K562 (cell line): ENCODE results near the gene PHF11. TPM values are rescaled to one million over a fixed set of nuclear protein-coding genes. Genes with fewer than 3 reads are reported as not detected.

Source experiments
- BMI1 ChIP-seq: fragments of 150-350 bp; IDR thresholded peaks from 2 replicates; pipeline ENCODE4 v1.6.1; 2014; ENCODE audit warnings: low read length
- CCNT2 ChIP-seq: IDR thresholded peaks from 2 replicates; pipeline ENCODE4 v1.6.1; 2011; ENCODE audit warnings: borderline replicate concordance, low read depth, mild to moderate bottlenecking, moderate library complexity, mixed read lengths, low read length; ENCODE audit not compliant: insufficient read length; ENCODE audit errors: extremely low read depth
- DNMT1 ChIP-seq: fragments of 450-650 bp; IDR thresholded peaks from 2 replicates; pipeline ENCODE4 v1.6.1; 2016; ENCODE audit warnings: antibody characterized with exemption, mild to moderate bottlenecking
- FIP1L1 ChIP-seq: fragments of 200-400 bp; formaldehyde crosslinking; IDR thresholded peaks from 2 replicates; pipeline ENCODE4 v1.6.1; 2018; ENCODE audit warnings: mild to moderate bottlenecking, low read depth, low read length; ENCODE audit not compliant: poor library complexity, severe bottlenecking
- GABPA ChIP-seq: fragments of 200-800 bp; sonication (Bioruptor generic); conservative IDR thresholded peaks from 2 replicates; pipeline ENCODE4 v1.6.1; 2016; ENCODE audit warnings: low read depth, missing genetic modification characterization, missing compliant biosample characterization
- KDM5B ChIP-seq: fragments of 200-600 bp; sonication (generic); IDR thresholded peaks from 2 replicates; pipeline ENCODE4 v1.6.1; 2012; ENCODE audit warnings: low read depth, mild to moderate bottlenecking, moderate library complexity, low read length, control low read depth, inconsistent platforms; ENCODE audit not compliant: insufficient replicate concordance
- KLF10 ChIP-seq: fragments of 250-450 bp; sonication (Bioruptor Pico); IDR thresholded peaks from 2 replicates; pipeline ENCODE4 v1.6.1; 2021; ENCODE audit warnings: matching md5 sums
- NCOA2 ChIP-seq, 2 experiments: fragments of 450-650 bp; IDR thresholded peaks; 2 replicates each; pipeline ENCODE4 v1.6.1; 2018; ENCODE audit warnings: mild to moderate bottlenecking in 2 of 2, moderate library complexity in 1 of 2; ENCODE audit not compliant: partially characterized antibody in 2 of 2
- POLR2AphosphoS5 ChIP-seq: IDR thresholded peaks from 2 replicates; pipeline ENCODE4 v1.6.1; 2011; ENCODE audit warnings: mild to moderate bottlenecking, low read depth, low read length, moderate library complexity; ENCODE audit not compliant: control insufficient read depth, insufficient read depth
- RCOR1 ChIP-seq, 2 experiments: IDR thresholded peaks; 2 replicates each; pipeline ENCODE4 v1.6.1; 2012; ENCODE audit warnings: low read depth in 2 of 2, low read length in 2 of 2, borderline replicate concordance in 1 of 2, improper control_type of control experiment in 1 of 2
- SMAD4 ChIP-seq: fragments of 250-450 bp; sonication (Bioruptor Pico); conservative IDR thresholded peaks from 2 replicates; pipeline ENCODE4 v1.8.0; 2021; ENCODE audit warnings: inconsistent platforms, mild to moderate bottlenecking, moderate library complexity
- polyA plus RNA-seq, 8 experiments: library from polyadenylated mRNA; depleted of rRNA in 4 of 8; stranded (reverse) in 5 of 8; unstranded in 3 of 8; fragments of >200 nt; fragmentation: Nextera tagmentation in 2 of 8; fragmentation: Illumina TruSeq in 1 of 8; extraction: Ambion mirVana in 2 of 8; extraction: Trizol in 1 of 8; gene quantifications; 2 replicates each; pipeline versions ENCODE4 v1.2.1 to v1.2.3, GENCODE V29; 2011 to 2014; ENCODE audit warnings: inconsistent platforms in 1 of 8, missing spikeins in 1 of 8
- total RNA-seq, 7 experiments: library from RNA; depleted of rRNA in 6 of 7; stranded (reverse); fragments of >200 nt in 6 of 7; fragmentation: Illumina TruSeq in 2 of 7; extraction: Trizol in 2 of 7; gene quantifications; 2 replicates each; pipeline versions ENCODE4 v1.2.1 to v1.2.3, GENCODE V29; 2011 to 2021; ENCODE audit warnings: low replicate concordance in 1 of 7
- TF ChIP-seq, protein P1 (sequence below): sonication (generic); formaldehyde crosslinking; IDR thresholded peaks from 2 replicates; pipeline ENCODE4 v1.8.0; 2022; ENCODE audit warnings: mild to moderate bottlenecking, missing genetic modification reagents
- TF ChIP-seq, protein P2 (sequence below): fragments of 450-650 bp; IDR thresholded peaks from 2 replicates; pipeline ENCODE4 v1.6.1; 2016; ENCODE audit warnings: missing biosample characterization, missing genetic modification characterization
- TF ChIP-seq, protein P3 (sequence below): sonication (generic); formaldehyde crosslinking; IDR thresholded peaks from 2 replicates; pipeline ENCODE4 v1.9.0; 2022; ENCODE audit warnings: mild to moderate bottlenecking, missing genetic modification reagents
- TF ChIP-seq, protein P4 (sequence below): sonication (generic); formaldehyde crosslinking; IDR thresholded peaks from 2 replicates; pipeline ENCODE4 v1.8.0; 2022; ENCODE audit warnings: mild to moderate bottlenecking, missing genetic modification reagents

The PHF11 gene
- total and polyA plus RNA-seq, 9 of the 15 experiments (the other 6 are each of a cell fraction or from before 2014, with no cell fraction given): 1.9 to 7.0 (median 5.3) TPM

DNA sequence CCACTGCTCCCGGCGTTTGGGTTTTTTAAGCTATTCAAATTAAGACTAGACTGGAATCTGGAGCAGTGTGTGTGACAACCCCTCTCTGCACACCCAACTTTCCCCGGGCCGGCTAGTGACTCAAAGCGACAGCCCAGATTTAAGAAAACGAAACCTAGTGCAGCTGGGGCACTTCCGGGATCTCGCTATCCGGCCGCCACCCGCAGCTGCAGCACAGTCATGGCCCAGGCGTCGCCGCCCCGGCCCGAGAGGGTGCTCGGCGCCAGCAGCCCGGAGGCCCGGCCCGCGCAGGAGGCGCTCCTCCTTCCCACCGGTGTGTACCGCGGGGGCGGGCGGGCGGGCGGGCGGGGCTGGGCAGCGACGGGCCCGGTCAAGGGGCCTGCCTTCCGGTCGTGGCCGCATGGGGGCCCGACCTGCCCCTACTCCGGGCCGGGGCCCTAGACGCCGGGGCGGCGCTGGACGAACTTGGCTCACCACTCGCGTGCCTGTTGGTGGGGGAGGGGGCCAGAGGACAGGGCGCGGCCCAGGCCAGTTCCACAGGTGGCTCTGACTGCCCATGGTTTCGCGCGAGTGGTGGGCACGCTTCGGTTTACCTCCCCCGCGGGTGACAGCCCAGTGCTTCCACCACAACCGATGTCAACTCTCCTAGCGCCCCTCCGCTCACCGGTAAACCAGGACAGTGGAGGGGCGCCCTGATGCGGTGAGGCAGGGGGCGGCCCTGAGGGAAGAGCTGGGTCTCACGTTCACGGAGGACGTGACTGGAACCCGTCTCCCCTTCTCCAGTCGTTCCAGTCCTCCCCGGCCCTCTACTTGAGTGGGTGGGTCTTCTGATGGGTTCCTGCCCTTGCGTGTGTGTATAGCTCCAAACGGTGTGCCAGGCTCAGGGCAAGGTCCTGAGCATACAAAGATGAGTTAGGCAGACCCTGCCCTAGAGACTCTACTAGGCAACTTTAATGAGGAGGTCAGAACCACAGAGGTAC is at the start of gene PHF11 (continued):
- TF ChIP-seq, protein P1, sequence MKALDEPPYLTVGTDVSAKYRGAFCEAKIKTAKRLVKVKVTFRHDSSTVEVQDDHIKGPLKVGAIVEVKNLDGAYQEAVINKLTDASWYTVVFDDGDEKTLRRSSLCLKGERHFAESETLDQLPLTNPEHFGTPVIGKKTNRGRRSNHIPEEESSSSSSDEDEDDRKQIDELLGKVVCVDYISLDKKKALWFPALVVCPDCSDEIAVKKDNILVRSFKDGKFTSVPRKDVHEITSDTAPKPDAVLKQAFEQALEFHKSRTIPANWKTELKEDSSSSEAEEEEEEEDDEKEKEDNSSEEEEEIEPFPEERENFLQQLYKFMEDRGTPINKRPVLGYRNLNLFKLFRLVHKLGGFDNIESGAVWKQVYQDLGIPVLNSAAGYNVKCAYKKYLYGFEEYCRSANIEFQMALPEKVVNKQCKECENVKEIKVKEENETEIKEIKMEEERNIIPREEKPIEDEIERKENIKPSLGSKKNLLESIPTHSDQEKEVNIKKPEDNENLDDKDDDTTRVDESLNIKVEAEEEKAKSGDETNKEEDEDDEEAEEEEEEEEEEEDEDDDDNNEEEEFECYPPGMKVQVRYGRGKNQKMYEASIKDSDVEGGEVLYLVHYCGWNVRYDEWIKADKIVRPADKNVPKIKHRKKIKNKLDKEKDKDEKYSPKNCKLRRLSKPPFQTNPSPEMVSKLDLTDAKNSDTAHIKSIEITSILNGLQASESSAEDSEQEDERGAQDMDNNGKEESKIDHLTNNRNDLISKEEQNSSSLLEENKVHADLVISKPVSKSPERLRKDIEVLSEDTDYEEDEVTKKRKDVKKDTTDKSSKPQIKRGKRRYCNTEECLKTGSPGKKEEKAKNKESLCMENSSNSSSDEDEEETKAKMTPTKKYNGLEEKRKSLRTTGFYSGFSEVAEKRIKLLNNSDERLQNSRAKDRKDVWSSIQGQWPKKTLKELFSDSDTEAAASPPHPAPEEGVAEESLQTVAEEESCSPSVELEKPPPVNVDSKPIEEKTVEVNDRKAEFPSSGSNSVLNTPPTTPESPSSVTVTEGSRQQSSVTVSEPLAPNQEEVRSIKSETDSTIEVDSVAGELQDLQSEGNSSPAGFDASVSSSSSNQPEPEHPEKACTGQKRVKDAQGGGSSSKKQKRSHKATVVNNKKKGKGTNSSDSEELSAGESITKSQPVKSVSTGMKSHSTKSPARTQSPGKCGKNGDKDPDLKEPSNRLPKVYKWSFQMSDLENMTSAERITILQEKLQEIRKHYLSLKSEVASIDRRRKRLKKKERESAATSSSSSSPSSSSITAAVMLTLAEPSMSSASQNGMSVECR (CRISPR knock-in tag): no peak
- TF ChIP-seq DNMT1 (no peak), CCNT2 (peak; percentile 0), KLF10 (CRISPR knock-in tag) (no peak), POLR2AphosphoS5 (0 out of 2 replicates have a peak, but pooled peaks have one; percentile 32), GABPA (tag) (peak; percentile 66), RCOR1 (IDR thresholded peaks at IDR 0.05; ENCODE audit: borderline replicate concordance in 1 of 2, low read depth in 2 of 2, low read length in 2 of 2) (0 out of 4 replicates have a peak, but pooled peaks of 1 of the 2 experiments have one; percentile 25), NCOA2 (IDR thresholded peaks at IDR 0.05; ENCODE audit: partially characterized antibody in 2 of 2) (no peak), SMAD4 (CRISPR knock-in tag) (no peak), FIP1L1 (no peak), KDM5B (peak; percentile 32), BMI1 (no peak)
- TF ChIP-seq, protein P2, sequence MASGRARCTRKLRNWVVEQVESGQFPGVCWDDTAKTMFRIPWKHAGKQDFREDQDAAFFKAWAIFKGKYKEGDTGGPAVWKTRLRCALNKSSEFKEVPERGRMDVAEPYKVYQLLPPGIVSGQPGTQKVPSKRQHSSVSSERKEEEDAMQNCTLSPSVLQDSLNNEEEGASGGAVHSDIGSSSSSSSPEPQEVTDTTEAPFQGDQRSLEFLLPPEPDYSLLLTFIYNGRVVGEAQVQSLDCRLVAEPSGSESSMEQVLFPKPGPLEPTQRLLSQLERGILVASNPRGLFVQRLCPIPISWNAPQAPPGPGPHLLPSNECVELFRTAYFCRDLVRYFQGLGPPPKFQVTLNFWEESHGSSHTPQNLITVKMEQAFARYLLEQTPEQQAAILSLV (tag): peak; percentile 48; the same call in 1 of the 2 replicates
- TF ChIP-seq, protein P3, sequence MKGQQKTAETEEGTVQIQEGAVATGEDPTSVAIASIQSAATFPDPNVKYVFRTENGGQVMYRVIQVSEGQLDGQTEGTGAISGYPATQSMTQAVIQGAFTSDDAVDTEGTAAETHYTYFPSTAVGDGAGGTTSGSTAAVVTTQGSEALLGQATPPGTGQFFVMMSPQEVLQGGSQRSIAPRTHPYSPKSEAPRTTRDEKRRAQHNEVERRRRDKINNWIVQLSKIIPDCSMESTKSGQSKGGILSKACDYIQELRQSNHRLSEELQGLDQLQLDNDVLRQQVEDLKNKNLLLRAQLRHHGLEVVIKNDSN (CRISPR knock-in tag): no peak
- TF ChIP-seq, protein P4, sequence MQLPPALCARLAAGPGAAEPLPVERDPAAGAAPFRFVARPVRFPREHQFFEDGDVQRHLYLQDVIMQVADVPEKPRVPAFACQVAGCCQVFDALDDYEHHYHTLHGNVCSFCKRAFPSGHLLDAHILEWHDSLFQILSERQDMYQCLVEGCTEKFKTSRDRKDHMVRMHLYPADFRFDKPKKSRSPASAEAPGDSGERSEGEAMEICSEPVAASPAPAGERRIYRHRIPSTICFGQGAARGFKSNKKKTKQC (CRISPR knock-in tag): no peak
